ENCODE data around the gene MEIS2.

GRCh38 chr15:36898536-36899126 lies 201.7 kb downstream of the MEIS2 start:
- TF ChIP-seq CTCF (IDR thresholded peaks at IDR 0.05; ENCODE audit: extremely low read depth in 1 of 2, insufficient read depth in 1 of 2, low read depth in 1 of 2, low read length in 2 of 2) (no peak), POLR2AphosphoS5 (IDR thresholded peaks at IDR 0.05; ENCODE audit: insufficient read depth, low read depth, low read length) (no peak), POLR2A (IDR thresholded peaks at IDR 0.05; ENCODE audit: low read depth, low read length) (no peak), MAX (IDR thresholded peaks at IDR 0.05; ENCODE audit: insufficient read depth, insufficient read length) (no peak), JUN (IDR thresholded peaks at IDR 0.05; ENCODE audit: borderline replicate concordance, insufficient read depth, insufficient read length, low read depth) (no peak), MYC (IDR thresholded peaks at IDR 0.05; ENCODE audit: low read depth, low read length) (no peak), EZH2 (IDR thresholded peaks at IDR 0.05; ENCODE audit: borderline replicate concordance, low read depth, low read length, severe bottlenecking) (no peak)
